NB4 (cell line): ENCODE data around the gene CMKLR1.

Experiments used
- CTCF ChIP-seq: IDR thresholded peaks from one replicate; pipeline ENCODE4 v1.5.1; 2012; ENCODE audit warnings: low read depth, low read length
- POLR2A ChIP-seq: IDR thresholded peaks from 2 replicates; pipeline ENCODE4 v1.6.1; 2011; ENCODE audit warnings: mild to moderate bottlenecking; ENCODE audit not compliant: insufficient read length; ENCODE audit errors: extremely low read depth

GRCh38 chr12:108363165-108363564 lies 24.1 kb upstream of the CMKLR1 start:
- TF ChIP-seq CTCF: no peak
- TF ChIP-seq POLR2A: no peak
